Ectodermal cell (in vitro differentiated cells): ENCODE measurements around the gene LAMC2.

Experiments
- H3K27ac ChIP-seq: 2 replicates; pipeline ENCODE4 v1.7.0; 2013; ENCODE audit warnings: mild to moderate bottlenecking, low read depth, low read length; ENCODE audit not compliant: insufficient read depth, poor library complexity, severe bottlenecking
- H3K27me3 ChIP-seq: 2 replicates; pipeline ENCODE4 v1.7.0; 2013; ENCODE audit warnings: mild to moderate bottlenecking, low read length; ENCODE audit not compliant: insufficient read depth, control insufficient read depth, poor library complexity, severe bottlenecking
- H3K36me3 ChIP-seq: one replicate; pipeline ENCODE4 v1.7.0; 2013; ENCODE audit warnings: low read length; ENCODE audit not compliant: control insufficient read depth, insufficient read depth
- H3K4me1 ChIP-seq: one replicate; pipeline ENCODE4 v1.7.0; 2013; ENCODE audit warnings: low read length; ENCODE audit not compliant: control insufficient read depth, insufficient read depth
- H3K4me3 ChIP-seq: 2 replicates; pipeline ENCODE4 v1.7.0; 2013; ENCODE audit warnings: low read depth, low read length, control low read depth; ENCODE audit not compliant: insufficient read depth
- H3K9me3 ChIP-seq: 2 replicates; pipeline ENCODE4 v1.7.0; 2013; ENCODE audit warnings: mild to moderate bottlenecking, low read length, moderate library complexity; ENCODE audit not compliant: control insufficient read depth
- WGBS, 2 experiments: methylation state at CpG; one replicate each; pipeline ENCODE4 v1.1.7; 2013; ENCODE audit warnings: missing lambda C conversion rate in 2 of 2; 5-methylcytosine and 5-hydroxymethylcytosine counted together

Gene LAMC2

GRCh38 chr1:183206538-183207122 is 20.6 kb downstream of the LAMC2 start:
- no peak overlapping the region for H3K4me3 ChIP-seq
- no peaks in the 10 kb centered on the region for H3K36me3 ChIP-seq
- H3K4me1 ChIP-seq, result no peaks in the 10 kb centered on the region
- H3K27ac ChIP-seq, result no peak overlapping the region
- no peaks in the 10 kb centered on the region for H3K9me3 ChIP-seq
- no peaks in the 10 kb centered on the region for H3K27me3 ChIP-seq
- 93 to 95% methylated on average over 6 of the region's 6 CpGs for WGBS, 2 experiments

- Histone ChIP-seq H3K27me3 (no peaks in the 10 kb centered on the region), H3K4me3 (no peak overlapping the region), H3K27ac (no peak overlapping the region), H3K36me3 (no peaks in the 10 kb centered on the region), H3K9me3 (no peaks in the 10 kb centered on the region), H3K4me1 (no peaks in the 10 kb centered on the region)
Observed at GRCh38 chr1:183209533-183210158, 23.6 kb downstream of the LAMC2 start.

GRCh38 chr1:183210681-183211080 is 24.6 kb downstream of the LAMC2 start:
- Histone ChIP-seq H3K4me3 (no peak overlapping the region), H3K36me3 (no peaks in the 10 kb centered on the region), H3K4me1 (no peaks in the 10 kb centered on the region), H3K27me3 (no peaks in the 10 kb centered on the region), H3K9me3 (no peaks in the 10 kb centered on the region), H3K27ac (no peak overlapping the region)

GRCh38 chr1:183212870-183213269 is 26.8 kb downstream of the LAMC2 start:
- Histone ChIP-seq H3K27me3 (no peaks in the 10 kb centered on the region), H3K4me3 (no peak overlapping the region), H3K9me3 (no peaks in the 10 kb centered on the region), H3K36me3 (no peaks in the 10 kb centered on the region), H3K4me1 (no peaks in the 10 kb centered on the region), H3K27ac (no peak overlapping the region)
- 100% methylated on average over 1 of the region's 1 CpG; no CpG with 5 or more reads in 1 of the 2 experiments for WGBS, 2 experiments

- peaks cover 8% of the 10 kb centered on the region for H3K4me1 ChIP-seq
- H3K27me3 ChIP-seq, result no peaks in the 10 kb centered on the region
- no peak overlapping the region for H3K4me3 ChIP-seq
Observed at GRCh38 chr1:183214021-183214970, 28.2 kb downstream of the LAMC2 start.

GRCh38 chr1:183215076-183215720 is 29.1 kb downstream of the LAMC2 start:
- no peak overlapping the region for H3K4me3 ChIP-seq
- H3K27ac ChIP-seq, result no peak overlapping the region
- no peaks in the 10 kb centered on the region for H3K36me3 ChIP-seq
- no peaks in the 10 kb centered on the region for H3K9me3 ChIP-seq
- H3K4me1 ChIP-seq, result peaks cover 13% of the 10 kb centered on the region
- no peaks in the 10 kb centered on the region for H3K27me3 ChIP-seq
- 85 to 86% methylated on average over 13 of the region's 13 CpGs for WGBS, 2 experiments

More at GRCh38 chr1:183214021-183214970, 28.2 kb downstream of the LAMC2 start:
- WGBS, 2 experiments, result 94 to 96% methylated on average over 5 of the region's 5 CpGs
- Histone ChIP-seq H3K9me3 (no peaks in the 10 kb centered on the region), H3K27ac (no peak overlapping the region), H3K36me3 (no peaks in the 10 kb centered on the region)

GRCh38 chr1:183215936-183216335 is 29.9 kb downstream of the LAMC2 start:
- Histone ChIP-seq H3K4me3 (no peak overlapping the region), H3K27ac (no peak overlapping the region), H3K9me3 (no peaks in the 10 kb centered on the region), H3K27me3 (no peaks in the 10 kb centered on the region), H3K4me1 (peaks cover 13% of the 10 kb centered on the region), H3K36me3 (no peaks in the 10 kb centered on the region)
- WGBS, 2 experiments, result 90 to 95% methylated on average over 4 of the region's 4 CpGs

GRCh38 chr1:183218027-183218618 is 32.1 kb downstream of the LAMC2 start:
- H3K9me3 ChIP-seq, result no peaks in the 10 kb centered on the region
- 92 to 94% methylated on average over 14 of the region's 14 CpGs for WGBS, 2 experiments
- no peak overlapping the region for H3K27ac ChIP-seq
- no peaks in the 10 kb centered on the region for H3K27me3 ChIP-seq
- H3K36me3 ChIP-seq, result no peaks in the 10 kb centered on the region
- peaks cover 13% of the 10 kb centered on the region for H3K4me1 ChIP-seq
- H3K4me3 ChIP-seq, result no peak overlapping the region

GRCh38 chr1:183218971-183219615 is 33.0 kb downstream of the LAMC2 start:
- H3K27me3 ChIP-seq, result no peaks in the 10 kb centered on the region
- H3K9me3 ChIP-seq, result no peaks in the 10 kb centered on the region
- no peak overlapping the region for H3K27ac ChIP-seq
- no peak overlapping the region for H3K4me3 ChIP-seq
- WGBS, 2 experiments, result 36 to 42% methylated on average over 5 of the region's 5 CpGs
- no peaks in the 10 kb centered on the region for H3K36me3 ChIP-seq
- H3K4me1 ChIP-seq, result peaks cover 13% of the 10 kb centered on the region
